PFSK-1 (cell line): ENCODE measurements around the gene RAD51D.

Experiments
- FOXP2 ChIP-seq: optimal IDR thresholded peaks from 2 replicates; pipeline ENCODE3; 2011; ENCODE audit warnings: borderline replicate concordance, control low read depth, inconsistent platforms; ENCODE audit not compliant: insufficient read depth; ENCODE audit errors: extremely low read length, extremely low read depth
- POLR2AphosphoS5 ChIP-seq: IDR thresholded peaks from 2 replicates; pipeline ENCODE4 v1.6.1; 2012; ENCODE audit warnings: low read depth, mild to moderate bottlenecking, control low read depth, low read length, moderate library complexity
- SIN3A ChIP-seq: IDR thresholded peaks from 2 replicates; pipeline ENCODE4 v1.6.1; 2012; ENCODE audit warnings: mild to moderate bottlenecking, low read length, moderate library complexity, borderline replicate concordance; ENCODE audit not compliant: insufficient read depth
- TAF1 ChIP-seq: IDR thresholded peaks from 2 replicates; pipeline ENCODE4 v1.6.1; 2012; ENCODE audit warnings: low read length, control low read depth, borderline replicate concordance; ENCODE audit not compliant: insufficient read depth
- TF ChIP-seq, protein P1 (sequence below), 2 experiments: IDR thresholded peaks; 2 replicates each; pipeline versions ENCODE4 v1.6.1 to v1.8.0; 2011 to 2012; ENCODE audit warnings: low read depth in 2 of 2, low read length in 2 of 2, control low read depth in 1 of 2, inconsistent platforms in 1 of 2, mild to moderate bottlenecking in 1 of 2, moderate library complexity in 1 of 2; ENCODE audit not compliant: insufficient read depth in 1 of 2

The RAD51D gene

DNA sequence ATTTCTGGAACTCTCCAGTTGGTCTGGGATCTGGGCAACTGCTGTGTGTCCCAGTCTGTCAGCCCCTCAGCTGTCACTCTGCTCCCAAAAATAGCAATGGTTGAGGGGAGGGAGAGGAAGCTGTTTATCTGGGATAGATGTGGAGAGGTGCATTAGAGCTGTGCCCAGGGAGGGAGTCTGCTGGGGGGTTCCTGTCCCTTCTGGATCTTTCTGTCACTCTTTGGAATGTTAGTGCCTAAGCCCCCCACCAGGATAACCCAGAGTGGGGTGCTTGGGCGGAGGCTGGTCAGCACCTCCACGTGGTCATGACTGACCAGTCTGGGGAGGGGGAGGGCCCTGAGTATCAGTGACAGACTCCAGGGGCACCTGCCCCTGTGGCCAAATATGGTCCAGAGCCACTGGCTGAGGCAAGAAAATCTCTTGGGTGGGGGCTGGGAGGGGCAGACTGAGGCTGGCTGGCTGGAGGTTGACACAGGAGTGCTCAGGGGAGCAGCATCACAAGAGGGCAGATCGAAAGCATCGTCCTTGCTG lies 27.8 kb upstream of the RAD51D start, which contains the start of gene UNC45B:
Gene UNC45B, plus strand, starts transcription at position 443 of the 531 bp plus-strand sequence. CDS start 447 bp downstream, outside the sequence.
- no peak for TF ChIP-seq POLR2AphosphoS5
- TF ChIP-seq SIN3A = no peak
- TF ChIP-seq, protein P1, sequence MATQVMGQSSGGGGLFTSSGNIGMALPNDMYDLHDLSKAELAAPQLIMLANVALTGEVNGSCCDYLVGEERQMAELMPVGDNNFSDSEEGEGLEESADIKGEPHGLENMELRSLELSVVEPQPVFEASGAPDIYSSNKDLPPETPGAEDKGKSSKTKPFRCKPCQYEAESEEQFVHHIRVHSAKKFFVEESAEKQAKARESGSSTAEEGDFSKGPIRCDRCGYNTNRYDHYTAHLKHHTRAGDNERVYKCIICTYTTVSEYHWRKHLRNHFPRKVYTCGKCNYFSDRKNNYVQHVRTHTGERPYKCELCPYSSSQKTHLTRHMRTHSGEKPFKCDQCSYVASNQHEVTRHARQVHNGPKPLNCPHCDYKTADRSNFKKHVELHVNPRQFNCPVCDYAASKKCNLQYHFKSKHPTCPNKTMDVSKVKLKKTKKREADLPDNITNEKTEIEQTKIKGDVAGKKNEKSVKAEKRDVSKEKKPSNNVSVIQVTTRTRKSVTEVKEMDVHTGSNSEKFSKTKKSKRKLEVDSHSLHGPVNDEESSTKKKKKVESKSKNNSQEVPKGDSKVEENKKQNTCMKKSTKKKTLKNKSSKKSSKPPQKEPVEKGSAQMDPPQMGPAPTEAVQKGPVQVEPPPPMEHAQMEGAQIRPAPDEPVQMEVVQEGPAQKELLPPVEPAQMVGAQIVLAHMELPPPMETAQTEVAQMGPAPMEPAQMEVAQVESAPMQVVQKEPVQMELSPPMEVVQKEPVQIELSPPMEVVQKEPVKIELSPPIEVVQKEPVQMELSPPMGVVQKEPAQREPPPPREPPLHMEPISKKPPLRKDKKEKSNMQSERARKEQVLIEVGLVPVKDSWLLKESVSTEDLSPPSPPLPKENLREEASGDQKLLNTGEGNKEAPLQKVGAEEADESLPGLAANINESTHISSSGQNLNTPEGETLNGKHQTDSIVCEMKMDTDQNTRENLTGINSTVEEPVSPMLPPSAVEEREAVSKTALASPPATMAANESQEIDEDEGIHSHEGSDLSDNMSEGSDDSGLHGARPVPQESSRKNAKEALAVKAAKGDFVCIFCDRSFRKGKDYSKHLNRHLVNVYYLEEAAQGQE (IDR thresholded peaks at IDR 0.05; ENCODE audit: insufficient read depth in 1 of 2, low read depth in 2 of 2, low read length in 2 of 2) = no peak
- TF ChIP-seq FOXP2 = no peak
- no peak for TF ChIP-seq TAF1

DNA sequence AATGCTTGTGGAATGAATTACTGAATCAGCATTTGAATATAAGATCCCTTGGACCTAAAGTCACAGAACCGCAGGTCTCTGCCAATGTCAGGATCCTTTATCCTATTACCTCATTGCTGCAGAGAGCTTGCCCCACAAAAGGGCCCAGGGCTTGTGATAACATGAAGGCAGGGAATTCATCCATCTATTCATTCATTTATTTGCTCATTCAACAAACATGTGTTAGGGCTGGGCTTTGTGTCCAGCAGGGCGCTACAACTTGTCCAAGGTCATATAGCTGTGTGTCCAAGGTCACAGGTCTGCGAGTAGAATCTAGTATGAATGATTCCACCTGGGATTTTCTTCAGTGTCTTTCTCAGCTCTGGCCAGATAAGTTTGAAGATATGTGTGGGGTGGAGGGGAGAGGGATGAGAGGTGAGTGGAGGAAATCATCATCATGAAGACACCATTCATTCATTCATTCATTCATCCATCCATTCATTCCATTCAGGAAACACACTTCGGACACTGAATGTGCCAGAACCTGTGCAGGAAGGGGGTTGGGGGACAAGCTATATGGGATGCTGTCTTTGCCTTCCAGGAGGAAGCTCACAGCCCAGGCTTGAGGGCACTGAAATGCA lies 26.7 kb upstream of the RAD51D start:
- TF ChIP-seq, protein P1 (IDR thresholded peaks at IDR 0.05; ENCODE audit: insufficient read depth in 1 of 2, low read depth in 2 of 2, low read length in 2 of 2) = no peak
- TF ChIP-seq POLR2AphosphoS5 (no peak), TAF1 (no peak), SIN3A (no peak), FOXP2 (no peak)

DNA sequence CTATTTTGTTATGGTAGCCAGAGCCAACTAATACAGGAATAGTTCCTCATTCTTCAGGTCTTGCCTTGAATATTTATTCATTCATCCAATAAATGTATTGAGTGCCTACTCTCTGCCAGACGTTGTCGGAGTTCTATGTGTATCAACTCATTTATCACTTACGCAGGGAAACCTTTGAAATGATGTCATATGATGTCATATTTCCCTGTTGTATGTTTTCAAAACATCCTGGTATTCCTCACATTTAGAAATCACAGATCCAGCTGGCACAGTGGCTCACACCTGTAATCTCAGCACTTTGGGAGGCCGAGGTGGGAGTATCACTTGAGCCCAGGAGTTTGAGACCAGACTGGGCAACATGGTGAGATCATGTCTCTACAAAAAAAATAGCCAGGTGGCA lies 25.2 kb upstream of the RAD51D start:
- TF ChIP-seq POLR2AphosphoS5 = no peak
- TF ChIP-seq FOXP2 = no peak
- TF ChIP-seq SIN3A = no peak
- no peak for TF ChIP-seq TAF1
- TF ChIP-seq, protein P1 (IDR thresholded peaks at IDR 0.05; ENCODE audit: insufficient read depth in 1 of 2, low read depth in 2 of 2, low read length in 2 of 2) = no peak

DNA sequence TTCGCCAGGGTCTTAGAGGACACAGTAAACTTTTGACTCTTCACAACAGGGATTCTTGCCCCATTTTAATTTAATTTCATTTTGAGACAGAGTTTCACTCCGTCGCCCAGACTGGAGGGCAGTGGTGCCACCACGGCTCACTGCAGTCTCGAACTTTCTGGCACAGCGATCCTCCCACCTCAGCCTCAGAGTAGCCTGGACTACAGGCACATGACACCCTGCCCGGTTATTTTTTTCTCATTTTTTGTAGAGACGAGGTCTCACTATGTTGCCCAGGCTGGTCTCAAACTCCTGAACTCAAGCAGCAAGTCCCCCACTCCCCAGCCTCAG lies 22.8 kb upstream of the RAD51D start:
- TF ChIP-seq SIN3A (no peak), TAF1 (no peak), FOXP2 (no peak), POLR2AphosphoS5 (no peak)
- TF ChIP-seq, protein P1 (IDR thresholded peaks at IDR 0.05; ENCODE audit: insufficient read depth in 1 of 2, low read depth in 2 of 2, low read length in 2 of 2) = no peak
